Neural progenitor cell (in vitro differentiated cells): Measurements from ENCODE around the gene PCDHB16. TPM values are rescaled to one million over a fixed set of nuclear protein-coding genes. Genes with fewer than 3 reads are reported as not detected.
A peak's percentile ranks its signal among the peaks of the same experiment; 100 is the strongest.
"Not testable (repeated sequence)": the region's sequence is repeated elsewhere in the genome, so short reads cannot be mapped to it uniquely, and the experiment has no call there.

Experiments
- DNase-seq: peaks from one replicate; pipeline ENCODE4 v3.0.0-alpha.2; 2016; ENCODE audit warnings: low spot score
- H2AFZ ChIP-seq: fragments of 200-600 bp; sonication (generic); replicated peaks from 2 replicates; pipeline ENCODE4 v1.6.1; 2016; ENCODE audit warnings: antibody characterized with exemption
- H3F3A ChIP-seq: fragments of 200-600 bp; sonication (generic); 2 replicates; pipeline ENCODE4 v1.6.1; 2016; ENCODE audit warnings: antibody characterized with exemption, low read depth
- H3K27ac ChIP-seq: fragments of 200-600 bp; sonication (generic); 2 replicates; pipeline ENCODE4 v1.5.1; 2016; ENCODE audit warnings: mild to moderate bottlenecking
- H3K27me3 ChIP-seq: fragments of 200-600 bp; sonication (generic); 2 replicates; pipeline ENCODE4 v1.6.1; 2016; ENCODE audit warnings: mild to moderate bottlenecking, moderate library complexity
- H3K36me3 ChIP-seq: fragments of 200-600 bp; sonication (generic); 2 replicates; pipeline ENCODE4 v1.5.1; 2016
- H3K4me1 ChIP-seq: fragments of 200-600 bp; sonication (generic); 2 replicates; pipeline ENCODE4 v1.6.1; 2016; ENCODE audit warnings: mixed run types
- H3K4me2 ChIP-seq: fragments of 200-600 bp; sonication (generic); 2 replicates; pipeline ENCODE4 v1.6.1; 2016
- H3K4me3 ChIP-seq: fragments of 200-600 bp; sonication (generic); 2 replicates; pipeline ENCODE4 v1.5.1; 2016
- H3K79me2 ChIP-seq: fragments of 200-600 bp; sonication (generic); 2 replicates; pipeline ENCODE4 v1.6.1; 2016; ENCODE audit warnings: low read depth
- H3K9ac ChIP-seq: fragments of 200-600 bp; sonication (generic); 2 replicates; pipeline ENCODE4 v1.6.1; 2016
- H3K9me3 ChIP-seq: fragments of 200-600 bp; sonication (generic); 2 replicates; pipeline ENCODE4 v1.5.1; 2016; ENCODE audit warnings: low read depth
- H4K20me1 ChIP-seq: fragments of 200-600 bp; sonication (generic); 2 replicates; pipeline ENCODE4 v1.6.1; 2016; ENCODE audit warnings: low read depth
- H3K27ac Mint-ChIP-seq: 3 replicates; pipeline ENCODE4 v1.8.0; 2021; ENCODE audit warnings: mixed read lengths
- H3K27me3 Mint-ChIP-seq: 2 replicates; pipeline ENCODE4 v1.8.0; 2022; ENCODE audit warnings: low read depth, mild to moderate bottlenecking, inconsistent platforms, moderate library complexity, mixed read lengths; ENCODE audit not compliant: insufficient read depth
- H3K36me3 Mint-ChIP-seq: 3 replicates; pipeline ENCODE4 v1.8.0; 2021; ENCODE audit warnings: mixed read lengths
- H3K4me1 Mint-ChIP-seq: 3 replicates; pipeline ENCODE4 v1.8.0; 2021; ENCODE audit warnings: mixed read lengths
- H3K4me3 Mint-ChIP-seq: 3 replicates; pipeline ENCODE4 v1.8.0; 2021; ENCODE audit warnings: mild to moderate bottlenecking, moderate library complexity, mixed read lengths
- H3K9me3 Mint-ChIP-seq: 3 replicates; pipeline ENCODE4 v1.8.0; 2020; ENCODE audit warnings: mixed read lengths
- EZH2 ChIP-seq: fragments of 200-600 bp; sonication (generic); IDR thresholded peaks from 2 replicates; pipeline ENCODE4 v1.6.1; 2017; ENCODE audit warnings: antibody characterized with exemption, mild to moderate bottlenecking, moderate library complexity
- EZH2phosphoT487 ChIP-seq: fragments of 200-600 bp; sonication (generic); IDR thresholded peaks from 2 replicates; pipeline ENCODE4 v1.6.1; 2017; ENCODE audit warnings: antibody characterized with exemption
- total RNA-seq: library from RNA; depleted of rRNA; stranded (reverse); fragments of >200 nt; gene quantifications from 2 replicates; pipeline ENCODE4 v1.2.3, GENCODE V29; 2015; ENCODE audit warnings: low replicate concordance
- TF ChIP-seq, protein P1 (sequence below): fragments of 200-600 bp; sonication (generic); IDR thresholded peaks from 2 replicates; pipeline ENCODE4 v1.5.1; 2017; ENCODE audit warnings: antibody characterized with exemption, mild to moderate bottlenecking

PCDHB16 gene
- total RNA-seq, 1 donor from 2014 or later: 4.5 TPM

DNA sequence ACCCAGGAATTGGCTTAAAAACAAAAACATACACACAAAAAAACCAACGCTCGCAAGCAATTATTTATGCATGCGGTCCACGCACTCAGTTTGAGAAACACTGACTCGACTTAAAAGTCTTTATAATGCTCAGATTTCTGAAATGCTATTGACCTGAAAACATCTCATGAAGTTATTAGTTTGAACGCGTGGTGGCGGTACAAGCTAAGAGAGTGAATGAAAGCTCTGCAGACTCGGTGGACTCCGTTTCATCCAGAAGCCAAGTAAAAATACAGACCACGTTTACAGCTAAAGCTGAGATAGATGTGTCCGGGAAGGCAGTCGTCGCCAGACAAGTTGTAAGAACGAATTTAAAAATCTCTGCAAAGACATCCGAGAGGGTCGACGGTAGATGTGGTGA lies 32.4 kb upstream of the PCDHB16 start, which contains the start of gene PCDHB6:
PCDHB6 (plus strand) TSS at position 246 of the 400 bp plus-strand sequence. CDS start 201 bp downstream, outside the sequence.
- Histone ChIP-seq H3K79me2 (no peaks in the 10 kb centered on the region), H3K27me3 (peaks cover 3% of the 10 kb centered on the region), H3K4me3 (no peak within 1 kb of the TSS), H2AFZ (no peak within 1 kb of the TSS), H3K4me2 (no peak within 1 kb of the TSS), H3K9me3 (no peaks in the 10 kb centered on the region), H4K20me1 (no peaks in the 10 kb centered on the region), H3K27ac (no peak within 1 kb of the TSS), H3K36me3 (no peaks in the 10 kb centered on the region), H3F3A (no peaks in the 10 kb centered on the region), H3K9ac (no peak within 1 kb of the TSS), H3K4me1 (no peaks in the 10 kb centered on the region)
- peak; percentile 5 for DNase-seq
- TF ChIP-seq, protein P1, sequence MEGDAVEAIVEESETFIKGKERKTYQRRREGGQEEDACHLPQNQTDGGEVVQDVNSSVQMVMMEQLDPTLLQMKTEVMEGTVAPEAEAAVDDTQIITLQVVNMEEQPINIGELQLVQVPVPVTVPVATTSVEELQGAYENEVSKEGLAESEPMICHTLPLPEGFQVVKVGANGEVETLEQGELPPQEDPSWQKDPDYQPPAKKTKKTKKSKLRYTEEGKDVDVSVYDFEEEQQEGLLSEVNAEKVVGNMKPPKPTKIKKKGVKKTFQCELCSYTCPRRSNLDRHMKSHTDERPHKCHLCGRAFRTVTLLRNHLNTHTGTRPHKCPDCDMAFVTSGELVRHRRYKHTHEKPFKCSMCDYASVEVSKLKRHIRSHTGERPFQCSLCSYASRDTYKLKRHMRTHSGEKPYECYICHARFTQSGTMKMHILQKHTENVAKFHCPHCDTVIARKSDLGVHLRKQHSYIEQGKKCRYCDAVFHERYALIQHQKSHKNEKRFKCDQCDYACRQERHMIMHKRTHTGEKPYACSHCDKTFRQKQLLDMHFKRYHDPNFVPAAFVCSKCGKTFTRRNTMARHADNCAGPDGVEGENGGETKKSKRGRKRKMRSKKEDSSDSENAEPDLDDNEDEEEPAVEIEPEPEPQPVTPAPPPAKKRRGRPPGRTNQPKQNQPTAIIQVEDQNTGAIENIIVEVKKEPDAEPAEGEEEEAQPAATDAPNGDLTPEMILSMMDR: peak; percentile 37
- no peak for TF ChIP-seq EZH2
- Mint-ChIP-seq H3K36me3 (no peaks in the 10 kb centered on the region), H3K9me3 (peaks cover 35% of the 10 kb centered on the region), H3K27ac (no peak within 1 kb of the TSS), H3K4me1 (no peaks in the 10 kb centered on the region), H3K27me3 (no peaks in the 10 kb centered on the region), H3K4me3 (no peak within 1 kb of the TSS)

DNA sequence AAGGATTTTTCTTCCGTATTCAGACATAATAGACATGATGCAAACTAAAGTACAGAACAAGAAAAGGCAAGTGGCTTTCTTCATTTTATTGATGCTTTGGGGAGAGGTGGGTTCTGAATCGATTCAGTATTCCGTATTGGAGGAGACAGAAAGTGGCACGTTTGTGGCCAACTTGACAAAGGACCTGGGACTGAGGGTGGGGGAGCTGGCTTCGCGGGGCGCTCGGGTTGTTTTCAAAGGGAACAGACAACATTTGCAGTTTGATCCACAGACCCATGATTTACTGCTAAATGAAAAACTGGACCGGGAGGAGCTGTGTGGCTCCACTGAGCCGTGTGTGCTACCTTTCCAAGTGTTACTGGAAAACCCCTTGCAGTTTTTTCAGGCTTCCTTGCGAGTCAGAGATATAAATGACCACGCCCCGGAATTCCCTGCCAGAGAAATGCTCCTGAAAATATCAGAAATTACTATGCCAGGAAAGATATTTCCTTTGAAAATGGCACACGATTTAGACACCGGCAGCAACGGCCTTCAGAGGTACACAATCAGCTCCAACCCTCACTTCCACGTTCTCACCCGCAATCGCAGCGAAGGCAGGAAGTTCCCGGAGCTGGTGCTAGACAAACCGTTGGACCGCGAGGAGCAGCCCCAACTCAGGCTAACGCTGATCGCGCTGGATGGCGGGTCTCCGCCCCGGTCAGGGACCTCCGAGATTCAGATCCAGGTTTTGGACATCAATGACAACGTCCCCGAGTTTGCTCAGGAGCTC lies 31.8 kb upstream of the PCDHB16 start:
- no peak overlapping the region for H3K4me2 ChIP-seq
- H3K27ac Mint-ChIP-seq: no peak overlapping the region
- no peak overlapping the region for H3K9ac ChIP-seq
- no peaks in the 10 kb centered on the region for H3K9me3 ChIP-seq
- H4K20me1 ChIP-seq: no peaks in the 10 kb centered on the region
- peaks cover 3% of the 10 kb centered on the region for H3K27me3 ChIP-seq
- H2AFZ ChIP-seq: no peak overlapping the region
- H3K4me1 ChIP-seq: no peaks in the 10 kb centered on the region
- H3K79me2 ChIP-seq: no peaks in the 10 kb centered on the region
- no peak for TF ChIP-seq EZH2
- no peak for TF ChIP-seq EZH2phosphoT487
- TF ChIP-seq, protein P1: no peak
- no peaks in the 10 kb centered on the region for H3K4me1 Mint-ChIP-seq
- H3K36me3 Mint-ChIP-seq: no peaks in the 10 kb centered on the region
- no peak for DNase-seq
- H3K4me3 ChIP-seq: no peak overlapping the region
- peaks cover 36% of the 10 kb centered on the region for H3K9me3 Mint-ChIP-seq
- no peak overlapping the region for H3K4me3 Mint-ChIP-seq
- no peaks in the 10 kb centered on the region for H3K36me3 ChIP-seq
- H3F3A ChIP-seq: no peaks in the 10 kb centered on the region
- H3K27me3 Mint-ChIP-seq: no peaks in the 10 kb centered on the region
- H3K27ac ChIP-seq: no peak overlapping the region

- TF ChIP-seq EZH2: no peak
- no peak for TF ChIP-seq EZH2phosphoT487
- TF ChIP-seq, protein P1: no peak
Measured at GRCh38 chr5:141150993-141151325, 31.2 kb upstream of the PCDHB16 start.

DNA sequence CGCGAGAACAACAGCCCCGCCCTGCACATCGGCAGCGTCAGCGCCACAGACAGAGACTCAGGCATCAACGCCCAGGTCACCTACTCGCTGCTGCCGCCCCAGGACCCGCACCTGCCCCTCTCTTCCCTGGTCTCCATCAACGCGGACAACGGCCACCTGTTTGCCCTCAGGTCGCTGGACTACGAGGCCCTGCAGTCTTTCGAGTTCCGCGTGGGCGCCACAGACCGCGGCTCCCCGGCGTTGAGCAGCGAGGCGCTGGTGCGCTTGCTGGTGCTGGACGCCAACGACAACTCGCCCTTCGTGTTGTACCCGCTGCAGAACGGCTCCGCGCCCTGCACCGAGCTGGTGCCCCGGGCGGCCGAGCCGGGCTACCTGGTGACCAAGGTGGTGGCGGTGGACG lies 30.6 kb upstream of the PCDHB16 start:
- H3K4me1 ChIP-seq: not testable (repeated sequence)

More at GRCh38 chr5:141150993-141151325, 31.2 kb upstream of the PCDHB16 start:
- no peaks in the 10 kb centered on the region for H3K36me3 Mint-ChIP-seq
- H3F3A ChIP-seq: no peaks in the 10 kb centered on the region
- no peaks in the 10 kb centered on the region for H3K9me3 ChIP-seq
- no peak overlapping the region for H3K4me3 Mint-ChIP-seq
- no peak overlapping the region for H2AFZ ChIP-seq
- no peak overlapping the region for H3K4me2 ChIP-seq
- H3K4me1 ChIP-seq: no peaks in the 10 kb centered on the region
- no peak for DNase-seq
- H3K9ac ChIP-seq: no peak overlapping the region
- no peaks in the 10 kb centered on the region for H3K4me1 Mint-ChIP-seq
- no peak overlapping the region for H3K4me3 ChIP-seq
- no peaks in the 10 kb centered on the region for H3K27me3 Mint-ChIP-seq
- H4K20me1 ChIP-seq: no peaks in the 10 kb centered on the region
- no peak overlapping the region for H3K27ac Mint-ChIP-seq
- H3K27me3 ChIP-seq: peaks cover 3% of the 10 kb centered on the region
- no peaks in the 10 kb centered on the region for H3K36me3 ChIP-seq
- H3K9me3 Mint-ChIP-seq: peaks cover 38% of the 10 kb centered on the region
- H3K27ac ChIP-seq: no peak overlapping the region
- no peaks in the 10 kb centered on the region for H3K79me2 ChIP-seq

DNA sequence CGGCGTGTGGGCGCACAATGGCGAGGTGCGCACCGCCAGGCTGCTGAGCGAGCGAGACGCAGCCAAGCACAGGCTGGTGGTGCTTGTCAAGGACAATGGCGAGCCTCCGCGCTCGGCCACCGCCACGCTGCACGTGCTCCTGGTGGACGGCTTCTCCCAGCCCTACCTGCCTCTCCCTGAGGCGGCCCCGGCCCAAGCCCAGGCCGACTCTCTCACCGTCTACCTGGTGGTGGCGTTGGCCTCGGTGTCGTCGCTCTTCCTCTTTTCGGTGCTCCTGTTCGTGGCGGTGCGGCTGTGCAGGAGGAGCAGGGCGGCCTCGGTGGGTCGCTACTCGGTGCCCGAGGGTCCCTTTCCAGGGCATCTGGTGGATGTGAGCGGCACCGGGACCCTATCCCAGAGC lies 30.1 kb upstream of the PCDHB16 start:
- H3K79me2 ChIP-seq, H3K4me1 Mint-ChIP-seq, H3K4me3 ChIP-seq, H4K20me1 ChIP-seq, H3K4me1 ChIP-seq, H3K27me3 ChIP-seq, H3K27me3 Mint-ChIP-seq, H3F3A ChIP-seq, H3K36me3 Mint-ChIP-seq, H3K9ac ChIP-seq, H3K27ac Mint-ChIP-seq, H3K4me3 Mint-ChIP-seq, H3K9me3 ChIP-seq, DNase-seq, H2AFZ ChIP-seq, H3K27ac ChIP-seq, H3K4me2 ChIP-seq, H3K36me3 ChIP-seq: not testable (repeated sequence)
- peaks cover 48% of the 10 kb centered on the region for H3K9me3 Mint-ChIP-seq

More for the DNA sequence above, 30.6 kb upstream of the PCDHB16 start:
- not testable (repeated sequence) for H2AFZ ChIP-seq, DNase-seq, H3K27me3 Mint-ChIP-seq, H3K36me3 Mint-ChIP-seq, H3K4me1 Mint-ChIP-seq, H3F3A ChIP-seq, H3K27ac ChIP-seq, H3K9me3 ChIP-seq, H3K4me2 ChIP-seq, H3K27ac Mint-ChIP-seq, H3K9ac ChIP-seq, H3K36me3 ChIP-seq, H3K27me3 ChIP-seq, H4K20me1 ChIP-seq, H3K79me2 ChIP-seq, H3K4me3 ChIP-seq, H3K4me3 Mint-ChIP-seq
- H3K9me3 Mint-ChIP-seq: peaks cover 43% of the 10 kb centered on the region
